ENCODE measurements around the gene SOX1. TPM values are rescaled to one million over a fixed set of nuclear protein-coding genes. Genes with fewer than 3 reads are reported as not detected.
A peak's percentile ranks its signal among the peaks of the same experiment; 100 is the strongest.

The SOX1 gene
- 0.15 to 0.25 TPM (median 0.18 TPM) in 3 replicates for total RNA-seq (2021)
- percentile 11 among the genes with signal in this experiment for Bru-seq, nascent RNA
- long read RNA-seq, experiment 1 = 0 reads
- long read RNA-seq, experiment 2 = 0 reads
- long read RNA-seq, experiment 3 = 0 reads

DNA sequence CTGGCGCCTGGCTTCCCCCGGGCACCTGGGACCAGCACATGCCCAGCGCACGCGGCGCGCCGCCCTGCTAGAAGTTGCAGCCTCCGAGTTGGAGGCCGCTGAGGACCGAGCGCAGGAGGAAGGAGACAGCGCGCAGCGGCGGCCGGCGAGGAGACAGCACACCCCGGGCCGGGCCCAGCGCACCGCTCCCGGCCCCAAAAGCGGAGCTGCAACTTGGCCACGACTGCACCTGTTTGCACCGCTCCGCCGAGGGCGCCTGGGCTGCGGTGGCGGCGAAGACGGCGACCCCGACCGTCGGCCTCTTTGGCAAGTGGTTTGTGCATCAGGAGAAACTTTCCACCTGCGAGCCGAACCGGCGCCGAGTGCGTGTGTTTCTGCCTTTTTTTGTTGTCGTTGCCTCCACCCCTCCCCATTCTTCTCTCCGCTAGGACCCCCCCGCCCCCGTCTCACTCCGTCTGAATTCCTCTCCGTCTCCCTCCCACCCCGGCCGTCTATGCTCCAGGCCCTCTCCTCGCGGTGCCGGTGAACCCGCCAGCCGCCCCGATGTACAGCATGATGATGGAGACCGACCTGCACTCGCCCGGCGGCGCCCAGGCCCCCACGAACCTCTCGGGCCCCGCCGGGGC lies at the start of gene SOX1:
Gene SOX1 (plus strand): TSS at position 34 of the 626 bp plus-strand sequence. CDS start 510 bp downstream, at position 544.
- ChIA-PET POLR2A (no interaction called here), CTCF (interaction anchor here (1.1 to 2.3 kb wide), 3 partner anchors 11 to 376 kb away, joined by 3 to 11 read pairs (median 4); no protein-coding TSS in a partner anchor)
- H3K4me1 Mint-ChIP-seq = peaks cover 52% of the 10 kb centered on the region
- H3K9me3 Mint-ChIP-seq = no peaks in the 10 kb centered on the region
- peak within 1 kb of the TSS; percentile 67 for H3K4me3 Mint-ChIP-seq
- DNase-seq (ENCODE audit: low spot score) = peak; percentile 68
- ATAC-seq = peak; percentile 17
- no peaks in the 10 kb centered on the region for H3K36me3 Mint-ChIP-seq
- no peak within 1 kb of the TSS for H3K27ac Mint-ChIP-seq
- TF ChIP-seq SOX15 (CRISPR knock-in tag; IDR thresholded peaks at IDR 0.05) = no peak
- TF ChIP-seq, protein P1, sequence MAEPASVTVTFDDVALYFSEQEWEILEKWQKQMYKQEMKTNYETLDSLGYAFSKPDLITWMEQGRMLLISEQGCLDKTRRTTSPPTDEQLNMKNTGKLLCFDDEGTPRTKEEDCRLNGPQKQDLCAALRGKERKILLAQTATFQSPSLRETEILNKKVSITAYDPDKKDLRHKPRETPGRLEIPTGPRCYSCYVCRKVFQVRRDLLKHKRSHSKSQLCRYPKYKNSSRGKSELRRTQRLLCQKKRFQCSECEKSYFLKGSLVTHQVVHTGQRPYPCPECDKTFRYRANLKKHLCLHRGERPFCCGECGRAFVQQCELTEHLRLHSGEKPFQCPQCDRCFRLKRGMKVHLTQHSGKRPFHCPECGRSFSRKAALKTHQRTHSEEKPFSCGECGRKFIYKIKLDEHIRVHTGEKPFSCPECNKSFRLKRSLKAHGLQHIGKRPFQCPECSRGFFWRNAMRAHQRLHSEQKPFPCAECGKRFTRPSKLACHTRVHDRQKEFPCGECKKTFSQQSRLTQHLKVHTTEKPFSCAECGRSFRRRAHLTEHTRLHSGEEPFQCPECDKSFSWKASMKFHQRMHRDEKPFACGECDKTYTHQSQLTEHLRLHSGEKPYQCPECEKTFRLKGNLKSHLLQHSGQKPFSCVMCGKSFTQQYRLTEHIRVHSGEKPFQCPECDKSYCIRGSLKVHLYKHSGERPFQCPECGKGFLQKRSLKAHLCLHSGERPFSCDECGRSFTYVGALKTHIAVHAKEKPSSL (CRISPR knock-in tag; conservative IDR thresholded peaks at IDR 0.05) = no peak
- 0 out of 2 replicates have a peak, but pooled peaks have one; percentile 22 for TF ChIP-seq SP1 (CRISPR knock-in tag; conservative IDR thresholded peaks at IDR 0.05)
- TF ChIP-seq, protein P2, sequence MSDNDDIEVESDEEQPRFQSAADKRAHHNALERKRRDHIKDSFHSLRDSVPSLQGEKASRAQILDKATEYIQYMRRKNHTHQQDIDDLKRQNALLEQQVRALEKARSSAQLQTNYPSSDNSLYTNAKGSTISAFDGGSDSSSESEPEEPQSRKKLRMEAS (CRISPR knock-in tag; IDR thresholded peaks at IDR 0.05) = peak; percentile 43; the same call in 1 of the 2 replicates
- TF ChIP-seq CREM (CRISPR knock-in tag; IDR thresholded peaks at IDR 0.05) = no peak
- 0 out of 2 replicates have a peak, but pooled peaks have one; percentile 36 for TF ChIP-seq MYBL2 (CRISPR knock-in tag; IDR thresholded peaks at IDR 0.05)
- H3K27me3 Mint-ChIP-seq (ENCODE audit: low read depth) = peaks cover 85% of the 10 kb centered on the region

DNA sequence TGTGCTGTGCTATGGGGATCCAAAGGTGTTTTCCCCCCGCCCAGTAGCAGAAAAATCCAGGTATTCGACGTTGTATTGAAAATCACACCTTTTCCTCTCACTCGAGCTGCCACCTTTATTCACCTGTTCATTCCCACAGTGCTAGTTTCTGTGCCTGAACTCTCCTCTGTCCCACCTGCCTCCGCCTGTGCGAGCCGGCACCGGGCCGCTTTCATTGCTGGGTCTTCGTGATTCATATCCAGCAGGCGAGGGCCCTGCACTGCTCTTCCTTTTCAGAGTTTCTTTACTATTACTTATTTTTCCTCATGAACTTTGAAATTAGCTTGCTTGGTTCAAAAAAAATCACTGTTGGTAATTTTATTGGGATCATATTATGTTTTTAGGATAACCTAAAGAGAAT lies 42.4 kb upstream of the SOX1 start:
- ATAC-seq = no peak
- Mint-ChIP-seq H3K27me3 (ENCODE audit: low read depth) (peaks cover 9% of the 10 kb centered on the region; the same call in 1 of the 2 replicates), H3K4me3 (no peak overlapping the region), H3K9me3 (peaks cover 19% of the 10 kb centered on the region), H3K36me3 (peaks cover 2% of the 10 kb centered on the region; the same call in 1 of the 2 replicates), H3K27ac (no peak overlapping the region), H3K4me1 (no peaks in the 10 kb centered on the region)
- POLR2A ChIA-PET = no interaction called here
- CTCF ChIA-PET = no interaction called here
- DNase-seq (ENCODE audit: low spot score) = no peak
- TF ChIP-seq NFATC4 (CRISPR knock-in tag; IDR thresholded peaks at IDR 0.05) = no peak
- TF ChIP-seq ESRRA (CRISPR knock-in tag; IDR thresholded peaks at IDR 0.05; ENCODE audit: borderline replicate concordance) = no peak
- no peak for TF ChIP-seq ZNF121 (CRISPR knock-in tag; IDR thresholded peaks at IDR 0.05)

DNA sequence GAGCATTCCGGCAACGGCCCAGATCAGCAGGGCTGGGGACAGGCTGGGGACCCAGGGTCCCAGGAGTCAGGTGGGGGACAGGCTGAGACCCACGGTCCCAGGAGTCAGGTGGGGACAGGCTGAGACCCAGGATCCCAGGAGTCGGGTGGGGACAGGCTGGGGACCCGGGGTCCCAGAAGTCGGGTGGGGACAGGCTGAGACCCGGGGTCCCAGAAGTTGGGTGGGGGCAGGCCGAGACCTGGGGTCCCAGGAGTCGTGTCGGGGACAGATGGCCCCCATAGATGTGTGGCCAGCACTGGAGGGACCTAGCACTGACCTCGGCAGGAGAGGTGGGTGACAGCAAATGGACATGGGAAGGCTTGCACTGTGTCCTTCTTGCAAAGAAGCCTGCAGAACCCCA lies 39.7 kb upstream of the SOX1 start:
- ChIA-PET POLR2A (no interaction called here), CTCF (no interaction called here)
- Mint-ChIP-seq H3K36me3 (no peaks in the 10 kb centered on the region), H3K27ac (no peak overlapping the region), H3K27me3 (ENCODE audit: low read depth) (peaks cover 10% of the 10 kb centered on the region; the same call in 1 of the 2 replicates), H3K4me1 (peaks cover 2% of the 10 kb centered on the region), H3K9me3 (peaks cover 2% of the 10 kb centered on the region), H3K4me3 (no peak overlapping the region)
- ATAC-seq (no peak), DNase-seq (ENCODE audit: low spot score) (no peak)
- TF ChIP-seq, protein P3, sequence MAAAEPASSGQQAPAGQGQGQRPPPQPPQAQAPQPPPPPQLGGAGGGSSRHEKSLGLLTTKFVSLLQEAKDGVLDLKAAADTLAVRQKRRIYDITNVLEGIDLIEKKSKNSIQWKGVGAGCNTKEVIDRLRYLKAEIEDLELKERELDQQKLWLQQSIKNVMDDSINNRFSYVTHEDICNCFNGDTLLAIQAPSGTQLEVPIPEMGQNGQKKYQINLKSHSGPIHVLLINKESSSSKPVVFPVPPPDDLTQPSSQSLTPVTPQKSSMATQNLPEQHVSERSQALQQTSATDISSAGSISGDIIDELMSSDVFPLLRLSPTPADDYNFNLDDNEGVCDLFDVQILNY (CRISPR knock-in tag; IDR thresholded peaks at IDR 0.05) = no peak
- TF ChIP-seq, protein P4, sequence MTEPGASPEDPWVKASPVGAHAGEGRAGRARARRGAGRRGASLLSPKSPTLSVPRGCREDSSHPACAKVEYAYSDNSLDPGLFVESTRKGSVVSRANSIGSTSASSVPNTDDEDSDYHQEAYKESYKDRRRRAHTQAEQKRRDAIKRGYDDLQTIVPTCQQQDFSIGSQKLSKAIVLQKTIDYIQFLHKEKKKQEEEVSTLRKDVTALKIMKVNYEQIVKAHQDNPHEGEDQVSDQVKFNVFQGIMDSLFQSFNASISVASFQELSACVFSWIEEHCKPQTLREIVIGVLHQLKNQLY (CRISPR knock-in tag; IDR thresholded peaks at IDR 0.05) = no peak
- no peak for TF ChIP-seq ATF1 (CRISPR knock-in tag; IDR thresholded peaks at IDR 0.05)
- no peak for TF ChIP-seq GABPB1 (CRISPR knock-in tag; IDR thresholded peaks at IDR 0.05)
- no peak for TF ChIP-seq KAT7 (CRISPR knock-in tag; IDR thresholded peaks at IDR 0.05; ENCODE audit: borderline replicate concordance)
- no peak for TF ChIP-seq JUN (CRISPR knock-in tag; IDR thresholded peaks at IDR 0.05)
- TF ChIP-seq, protein P5, sequence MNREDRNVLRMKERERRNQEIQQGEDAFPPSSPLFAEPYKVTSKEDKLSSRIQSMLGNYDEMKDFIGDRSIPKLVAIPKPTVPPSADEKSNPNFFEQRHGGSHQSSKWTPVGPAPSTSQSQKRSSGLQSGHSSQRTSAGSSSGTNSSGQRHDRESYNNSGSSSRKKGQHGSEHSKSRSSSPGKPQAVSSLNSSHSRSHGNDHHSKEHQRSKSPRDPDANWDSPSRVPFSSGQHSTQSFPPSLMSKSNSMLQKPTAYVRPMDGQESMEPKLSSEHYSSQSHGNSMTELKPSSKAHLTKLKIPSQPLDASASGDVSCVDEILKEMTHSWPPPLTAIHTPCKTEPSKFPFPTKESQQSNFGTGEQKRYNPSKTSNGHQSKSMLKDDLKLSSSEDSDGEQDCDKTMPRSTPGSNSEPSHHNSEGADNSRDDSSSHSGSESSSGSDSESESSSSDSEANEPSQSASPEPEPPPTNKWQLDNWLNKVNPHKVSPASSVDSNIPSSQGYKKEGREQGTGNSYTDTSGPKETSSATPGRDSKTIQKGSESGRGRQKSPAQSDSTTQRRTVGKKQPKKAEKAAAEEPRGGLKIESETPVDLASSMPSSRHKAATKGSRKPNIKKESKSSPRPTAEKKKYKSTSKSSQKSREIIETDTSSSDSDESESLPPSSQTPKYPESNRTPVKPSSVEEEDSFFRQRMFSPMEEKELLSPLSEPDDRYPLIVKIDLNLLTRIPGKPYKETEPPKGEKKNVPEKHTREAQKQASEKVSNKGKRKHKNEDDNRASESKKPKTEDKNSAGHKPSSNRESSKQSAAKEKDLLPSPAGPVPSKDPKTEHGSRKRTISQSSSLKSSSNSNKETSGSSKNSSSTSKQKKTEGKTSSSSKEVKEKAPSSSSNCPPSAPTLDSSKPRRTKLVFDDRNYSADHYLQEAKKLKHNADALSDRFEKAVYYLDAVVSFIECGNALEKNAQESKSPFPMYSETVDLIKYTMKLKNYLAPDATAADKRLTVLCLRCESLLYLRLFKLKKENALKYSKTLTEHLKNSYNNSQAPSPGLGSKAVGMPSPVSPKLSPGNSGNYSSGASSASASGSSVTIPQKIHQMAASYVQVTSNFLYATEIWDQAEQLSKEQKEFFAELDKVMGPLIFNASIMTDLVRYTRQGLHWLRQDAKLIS (CRISPR knock-in tag; IDR thresholded peaks at IDR 0.05; ENCODE audit: borderline replicate concordance) = no peak
- TF ChIP-seq ZNF671 (CRISPR knock-in tag; IDR thresholded peaks at IDR 0.05) = no peak
- TF ChIP-seq FOXK1 (CRISPR knock-in tag; IDR thresholded peaks at IDR 0.05) = no peak
- no peak for TF ChIP-seq ZNF121 (CRISPR knock-in tag; IDR thresholded peaks at IDR 0.05)
- no peak for TF ChIP-seq ZNF396 (CRISPR knock-in tag; IDR thresholded peaks at IDR 0.05; ENCODE audit: borderline replicate concordance)
- no peak for TF ChIP-seq SMAD4 (CRISPR knock-in tag; IDR thresholded peaks at IDR 0.05)
- TF ChIP-seq PRRX2 (CRISPR knock-in tag; IDR thresholded peaks at IDR 0.05) = no peak
- no peak for TF ChIP-seq ESRRA (CRISPR knock-in tag; IDR thresholded peaks at IDR 0.05; ENCODE audit: borderline replicate concordance)
- TF ChIP-seq IRF2 (CRISPR knock-in tag; IDR thresholded peaks at IDR 0.05; ENCODE audit: borderline replicate concordance, low read depth) = no peak
